Stimulated activated CD8-positive, alpha-beta memory T cell treated with anti-CD3 and anti-CD28 coated beads, Interleukin-4, amount 100 ng/mL, for 24 hours (primary cell): ENCODE measurements around the gene HELB.

Experiments used
- DNase-seq: peaks from one replicate; pipeline ENCODE4 v3.0.0-alpha.2; 2020; ENCODE audit warnings: low read depth

Gene HELB

DNA sequence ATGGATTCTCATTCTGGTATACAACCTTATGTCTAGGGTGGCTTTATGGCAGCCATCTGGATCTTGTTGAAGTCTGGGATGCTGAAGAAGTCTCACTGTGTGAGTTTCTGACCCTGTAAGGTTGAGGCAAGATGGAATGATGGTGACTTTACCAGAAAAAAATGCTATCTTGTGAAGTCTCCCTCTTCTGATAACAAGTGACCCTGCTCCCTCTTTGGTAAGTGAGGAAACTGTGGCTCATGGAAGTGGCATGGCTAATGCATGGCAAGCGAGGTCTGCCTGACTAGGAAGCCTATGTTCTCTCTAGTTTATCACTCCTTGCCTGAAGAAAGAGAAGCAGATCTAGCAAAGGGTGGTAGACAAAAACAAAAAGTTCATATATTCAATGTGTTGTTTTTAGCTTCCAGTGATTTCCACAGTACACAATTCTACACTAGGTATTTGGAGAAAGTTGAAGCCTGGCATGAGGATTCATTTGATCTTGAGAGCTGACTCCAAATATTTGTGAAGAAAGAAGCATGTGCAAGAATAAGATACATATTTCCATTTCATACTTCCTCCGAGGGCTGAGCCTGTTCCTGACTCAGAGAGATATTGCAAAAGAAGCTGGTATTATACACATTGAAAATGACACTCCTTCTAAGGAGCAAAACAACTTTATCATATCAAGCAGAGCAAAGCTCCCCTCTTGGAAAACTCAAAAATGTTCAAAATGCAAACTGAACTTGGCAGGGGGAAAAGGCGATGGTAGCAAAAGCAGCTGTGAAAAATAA lies 63.6 kb downstream of the HELB start:
- DNase-seq: no peak

DNA sequence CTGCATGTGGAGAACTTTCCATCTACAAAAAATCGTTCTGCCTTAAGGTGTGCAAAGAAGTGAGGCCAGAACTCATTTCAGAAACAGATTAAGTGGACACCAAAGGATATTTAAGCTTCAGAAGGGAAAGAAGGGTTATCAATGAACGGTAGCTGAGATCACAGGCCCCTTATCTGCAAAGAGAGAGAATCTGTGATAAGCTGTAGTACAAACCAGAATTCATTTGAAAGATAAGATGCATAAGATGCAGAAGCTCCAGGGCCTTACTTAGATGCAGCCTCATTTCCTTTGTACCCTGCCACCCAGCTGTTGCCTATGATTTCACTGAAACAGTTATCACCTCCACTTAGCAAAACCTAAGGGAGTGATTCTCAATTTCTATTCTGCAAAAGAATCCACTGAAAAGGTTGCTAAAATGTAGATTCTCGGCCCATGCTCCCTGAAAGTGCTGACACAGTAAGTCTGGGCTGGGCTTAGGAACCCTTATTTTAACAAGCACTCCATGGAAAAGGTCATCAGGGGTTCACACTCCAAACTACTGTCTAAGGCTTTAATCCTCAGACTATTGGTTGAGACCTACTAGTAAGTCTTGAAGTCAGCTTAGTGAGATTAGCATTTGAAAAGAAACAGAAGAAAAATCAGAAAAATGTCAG lies 64.8 kb downstream of the HELB start:
- no peak for DNase-seq

DNA sequence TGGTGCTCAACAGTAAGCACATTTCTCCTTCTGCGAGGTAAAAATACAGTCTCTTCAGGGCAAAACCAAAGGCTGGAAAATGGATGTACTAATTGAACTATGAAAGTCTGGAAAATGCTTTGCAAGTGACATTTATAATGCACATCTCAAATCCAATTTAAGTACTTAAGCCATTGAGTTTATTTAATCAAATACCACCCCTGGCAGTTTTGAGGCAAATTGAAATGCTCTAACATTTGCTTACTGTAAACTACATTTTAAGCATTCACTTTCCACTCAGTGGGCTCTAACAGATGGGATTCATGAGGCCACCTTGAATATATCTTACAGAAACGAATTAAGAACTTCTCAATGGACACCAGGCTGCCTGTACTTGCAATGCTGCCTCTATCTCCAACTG lies 69.7 kb downstream of the HELB start:
- DNase-seq: no peak

DNA sequence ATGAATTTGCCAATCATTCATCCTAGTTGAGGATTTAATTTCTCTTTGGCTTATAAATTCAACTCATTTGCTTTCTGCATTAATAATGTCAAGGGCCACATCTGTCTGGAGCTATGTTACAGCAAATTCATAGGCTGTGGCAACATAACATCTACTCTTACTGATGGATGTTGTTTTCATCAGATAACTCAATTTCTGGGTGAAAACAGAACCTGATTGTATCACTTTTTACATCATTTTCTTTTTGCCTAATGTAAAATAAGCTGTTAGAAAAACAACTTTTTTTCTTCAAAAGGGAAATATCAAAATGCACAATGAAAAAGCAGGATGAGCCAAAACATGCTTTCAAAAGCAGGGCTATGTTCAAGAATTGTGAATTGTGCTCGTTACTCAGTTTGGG lies 73.3 kb downstream of the HELB start:
- DNase-seq: no peak

DNA sequence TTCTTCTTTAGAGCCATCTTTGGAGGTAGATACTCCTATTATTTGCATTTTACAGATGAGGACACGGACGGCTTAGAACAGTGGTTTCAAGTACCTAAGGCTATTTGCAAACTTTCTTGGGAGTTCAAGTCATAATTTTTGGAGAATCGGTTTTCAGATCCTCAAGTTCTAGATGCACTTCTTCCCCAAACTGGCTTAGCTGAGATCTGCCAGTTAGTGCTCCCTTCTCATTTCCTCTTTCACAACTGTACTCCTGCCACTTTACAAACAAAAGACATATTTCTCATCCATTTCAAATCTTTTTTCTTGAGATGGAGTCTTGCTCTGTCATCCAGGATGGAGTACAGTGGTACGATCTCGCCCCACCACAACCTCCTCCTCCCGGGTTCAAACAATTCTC lies 77.3 kb downstream of the HELB start:
- DNase-seq: no peak

DNA sequence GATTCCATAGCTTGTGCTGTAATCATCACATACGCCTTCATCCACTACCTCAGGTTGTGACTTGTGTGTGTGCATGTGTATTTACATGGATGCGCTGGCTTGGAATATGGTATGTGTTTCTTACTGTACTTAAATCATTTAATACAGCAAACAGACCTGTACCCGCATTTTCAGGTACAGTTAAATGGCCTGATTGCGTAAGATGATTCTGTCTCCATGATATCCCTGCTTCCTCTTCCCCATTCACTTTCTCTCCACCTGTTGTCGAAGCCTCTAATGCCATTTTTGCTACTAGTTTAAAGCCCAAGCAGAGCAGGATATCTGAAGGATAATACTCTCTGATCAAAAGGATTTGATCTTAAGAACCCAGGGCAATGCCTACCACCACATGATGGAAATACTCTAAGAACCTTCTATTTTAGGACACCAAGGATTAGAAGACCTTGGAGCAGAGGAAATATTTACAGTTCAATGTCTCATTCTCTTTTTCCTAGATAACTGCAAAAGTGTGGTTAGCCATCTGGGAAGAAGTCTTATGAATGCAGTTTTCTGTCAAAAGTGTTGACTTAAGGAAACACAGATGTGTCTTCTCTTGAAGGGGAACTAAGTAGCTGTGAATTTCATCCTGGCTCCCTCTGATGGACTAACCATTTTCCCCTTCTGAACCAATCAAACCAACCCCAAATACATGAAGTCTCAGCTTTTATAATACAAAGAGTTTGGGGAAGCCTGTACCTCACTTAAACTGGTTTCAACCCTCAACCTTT lies 78.7 kb downstream of the HELB start:
- DNase-seq: no peak

DNA sequence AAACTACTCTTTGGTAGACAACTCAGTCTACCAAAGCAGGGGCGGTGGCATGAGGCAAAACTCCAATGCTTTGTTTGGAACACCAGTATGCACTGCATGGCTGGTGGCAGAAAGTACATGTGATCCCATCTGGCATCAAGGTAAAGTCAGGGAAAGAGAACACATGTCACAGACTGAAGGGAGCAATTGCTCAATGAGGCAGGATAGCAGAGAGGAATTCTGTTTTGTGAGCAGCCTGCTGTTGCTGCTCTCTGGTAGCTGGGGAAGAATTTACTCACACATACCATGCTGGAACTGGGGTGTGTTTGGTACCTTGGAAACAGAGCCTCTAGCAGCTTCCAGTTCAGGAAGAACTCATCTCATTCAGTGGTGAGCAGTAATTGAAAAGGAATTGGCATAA lies 84.8 kb downstream of the HELB start:
- DNase-seq: no peak
